GM19324 (cell line): ENCODE data around the gene PACS1.

ENCODE experiments used
- ATAC-seq: cut with Tn5 transposase; IDR thresholded peaks from one replicate; pipeline ENCODE4 v1.9.1; 2021; ENCODE audit warnings: mild to moderate bottlenecking, moderate library complexity; ENCODE audit not compliant: unreplicated experiment, low FRiP score

PACS1 gene

GRCh38 chr11:66131937-66132632 lies 62.0 kb downstream of the PACS1 start:
- no peak for ATAC-seq

- no peak for ATAC-seq
Measured at GRCh38 chr11:66133216-66133775, 63.2 kb downstream of the PACS1 start.

GRCh38 chr11:66136752-66137123 lies 66.7 kb downstream of the PACS1 start:
- no peak for ATAC-seq

GRCh38 chr11:66139817-66140404 lies 69.8 kb downstream of the PACS1 start:
- no peak for ATAC-seq

GRCh38 chr11:66142370-66143263 lies 72.5 kb downstream of the PACS1 start:
- ATAC-seq = no peak

GRCh38 chr11:66143264-66143566 lies 73.1 kb downstream of the PACS1 start:
- ATAC-seq = no peak

GRCh38 chr11:66143996-66144678 lies 74.1 kb downstream of the PACS1 start:
- no peak for ATAC-seq

GRCh38 chr11:66146074-66146473 lies 76.0 kb downstream of the PACS1 start:
- ATAC-seq = no peak

GRCh38 chr11:66146940-66147339 lies 76.9 kb downstream of the PACS1 start:
- no peak for ATAC-seq

GRCh38 chr11:66150140-66150539 lies 80.1 kb downstream of the PACS1 start:
- ATAC-seq = no peak

- no peak for ATAC-seq
Measured at GRCh38 chr11:66150725-66151124, 80.7 kb downstream of the PACS1 start.

GRCh38 chr11:66151273-66151672 lies 81.2 kb downstream of the PACS1 start:
- no peak for ATAC-seq

GRCh38 chr11:66154109-66154508 lies 84.0 kb downstream of the PACS1 start:
- ATAC-seq = no peak

GRCh38 chr11:66155387-66156073 lies 85.5 kb downstream of the PACS1 start:
- no peak for ATAC-seq

GRCh38 chr11:66157182-66157864 lies 87.3 kb downstream of the PACS1 start:
- ATAC-seq = no peak

GRCh38 chr11:66158156-66158555 lies 88.1 kb downstream of the PACS1 start:
- ATAC-seq = no peak

GRCh38 chr11:66159324-66159984 lies 89.4 kb downstream of the PACS1 start:
- no peak for ATAC-seq

- no peak for ATAC-seq
Measured at GRCh38 chr11:66160709-66161108, 90.6 kb downstream of the PACS1 start.

GRCh38 chr11:66168289-66168688 lies 98.2 kb downstream of the PACS1 start:
- ATAC-seq = no peak
